ENCODE results near the gene TXK. TPM values are rescaled to one million over a fixed set of nuclear protein-coding genes. Genes with fewer than 3 reads are reported as not detected.

The TXK gene
- total and polyA plus RNA-seq, 3 donors from 2014 or later, result 3.1 to 5.9 (median 3.6) TPM

DNA sequence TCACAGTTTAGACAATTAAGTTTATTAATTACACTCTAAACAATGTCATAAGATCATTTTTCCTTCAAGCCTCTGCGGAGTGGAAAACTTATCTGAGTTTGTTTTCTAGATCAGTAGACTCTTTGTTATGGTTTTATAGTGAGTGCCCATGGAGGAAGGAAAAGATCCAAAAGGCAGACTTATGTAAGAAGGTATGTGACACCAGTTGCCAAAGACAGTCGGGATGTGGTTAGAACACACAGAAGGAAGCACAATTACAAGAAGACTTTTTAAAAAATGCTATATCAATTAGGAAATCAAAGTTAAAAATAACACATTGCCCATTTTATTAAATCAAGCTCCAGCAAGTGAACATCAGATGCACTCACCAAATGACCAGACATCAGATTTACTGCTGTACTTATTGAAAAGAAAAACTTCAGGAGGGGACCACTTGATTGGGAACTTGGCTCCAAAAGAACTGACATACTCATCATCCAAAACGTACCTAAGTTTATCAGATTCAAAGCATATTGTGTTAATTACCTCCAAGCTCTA is 60.4 kb downstream of the TXK start:
- Histone ChIP-seq H3K27ac (no peak overlapping the region), H3K36me3 (ENCODE audit: low read depth, missing control alignments) (no peaks in the 10 kb centered on the region), H3K27me3 (no peaks in the 10 kb centered on the region), H3K4me3 (no peak overlapping the region), H3K4me1 (no peaks in the 10 kb centered on the region), H3K9me3 (no peaks in the 10 kb centered on the region)
- DNase-seq, result no peak
- 59 to 73% methylated on average over 3 of the region's 3 CpGs for WGBS, 2 donors
- intact Hi-C loops (cut with DNase I; ENCODE audit: low total_unique reads), result no loop called here
- TF ChIP-seq, protein P1, sequence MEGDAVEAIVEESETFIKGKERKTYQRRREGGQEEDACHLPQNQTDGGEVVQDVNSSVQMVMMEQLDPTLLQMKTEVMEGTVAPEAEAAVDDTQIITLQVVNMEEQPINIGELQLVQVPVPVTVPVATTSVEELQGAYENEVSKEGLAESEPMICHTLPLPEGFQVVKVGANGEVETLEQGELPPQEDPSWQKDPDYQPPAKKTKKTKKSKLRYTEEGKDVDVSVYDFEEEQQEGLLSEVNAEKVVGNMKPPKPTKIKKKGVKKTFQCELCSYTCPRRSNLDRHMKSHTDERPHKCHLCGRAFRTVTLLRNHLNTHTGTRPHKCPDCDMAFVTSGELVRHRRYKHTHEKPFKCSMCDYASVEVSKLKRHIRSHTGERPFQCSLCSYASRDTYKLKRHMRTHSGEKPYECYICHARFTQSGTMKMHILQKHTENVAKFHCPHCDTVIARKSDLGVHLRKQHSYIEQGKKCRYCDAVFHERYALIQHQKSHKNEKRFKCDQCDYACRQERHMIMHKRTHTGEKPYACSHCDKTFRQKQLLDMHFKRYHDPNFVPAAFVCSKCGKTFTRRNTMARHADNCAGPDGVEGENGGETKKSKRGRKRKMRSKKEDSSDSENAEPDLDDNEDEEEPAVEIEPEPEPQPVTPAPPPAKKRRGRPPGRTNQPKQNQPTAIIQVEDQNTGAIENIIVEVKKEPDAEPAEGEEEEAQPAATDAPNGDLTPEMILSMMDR (IDR thresholded peaks at IDR 0.05), result no peak
- no peak for TF ChIP-seq POLR2A (IDR thresholded peaks at IDR 0.05)

DNA sequence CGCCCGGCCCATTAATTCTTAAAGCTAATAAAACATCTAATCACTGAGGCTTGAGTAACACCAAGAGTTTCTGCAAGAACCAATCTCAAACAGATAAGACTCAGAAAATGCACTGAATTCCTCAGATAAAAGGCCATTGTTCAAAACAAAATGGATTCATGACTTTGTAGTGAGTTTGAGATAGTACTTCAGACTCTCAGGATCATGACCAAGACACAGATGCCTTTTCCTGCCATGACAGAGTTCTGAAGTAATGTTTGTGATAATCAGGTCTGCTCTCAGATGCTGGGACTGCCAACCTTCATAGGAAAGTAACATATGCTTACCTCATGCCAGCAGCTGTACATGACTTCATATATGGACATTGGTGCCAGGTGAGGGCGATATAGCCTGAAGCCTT is 62.9 kb downstream of the TXK start:
- no peaks in the 10 kb centered on the region for H3K36me3 ChIP-seq (ENCODE audit: low read depth, missing control alignments)
- no peak overlapping the region for H3K4me3 ChIP-seq
- H3K27me3 ChIP-seq, result no peaks in the 10 kb centered on the region
- H3K9me3 ChIP-seq, result no peaks in the 10 kb centered on the region
- 79 to 90% methylated on average over 3 of the region's 3 CpGs for WGBS, 2 donors
- H3K4me1 ChIP-seq, result no peaks in the 10 kb centered on the region
- DNase-seq, result no peak
- no peak overlapping the region for H3K27ac ChIP-seq
- no peak for TF ChIP-seq POLR2A (IDR thresholded peaks at IDR 0.05)
- TF ChIP-seq, protein P1 (IDR thresholded peaks at IDR 0.05), result no peak
- intact Hi-C loops (cut with DNase I; ENCODE audit: low total_unique reads), result no loop called here

DNA sequence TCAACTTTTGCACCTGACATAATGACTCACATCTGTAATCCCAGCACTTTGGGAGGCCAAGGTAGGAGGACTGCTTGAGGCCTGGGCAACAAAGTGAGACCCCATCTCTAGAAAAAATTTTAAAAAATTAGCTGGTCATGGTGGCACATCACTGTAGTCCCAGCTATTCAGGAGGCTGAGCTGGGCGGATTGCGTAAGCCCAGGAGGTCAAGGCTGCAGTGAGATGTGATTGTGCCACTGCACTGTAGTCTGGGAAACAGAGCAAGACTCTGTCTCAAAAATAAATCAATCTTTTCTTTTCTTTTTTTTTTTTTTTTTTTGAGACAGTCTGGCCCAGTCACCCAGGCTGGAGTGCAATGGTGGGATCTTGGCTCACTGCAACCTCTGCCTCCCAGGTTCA is 65.0 kb downstream of the TXK start:
- H3K4me3 ChIP-seq, result no peak overlapping the region
- intact Hi-C loops (cut with DNase I; ENCODE audit: low total_unique reads), result no loop called here
- no peaks in the 10 kb centered on the region for H3K27me3 ChIP-seq
- H3K4me1 ChIP-seq, result no peaks in the 10 kb centered on the region
- WGBS, 2 donors, result 41 to 46% methylated on average over 2 of the region's 2 CpGs
- H3K27ac ChIP-seq, result no peak overlapping the region
- no peak for TF ChIP-seq POLR2A (IDR thresholded peaks at IDR 0.05)
- TF ChIP-seq, protein P1 (IDR thresholded peaks at IDR 0.05), result no peak
- DNase-seq, result no peak
- H3K36me3 ChIP-seq (ENCODE audit: low read depth, missing control alignments), result no peaks in the 10 kb centered on the region
- H3K9me3 ChIP-seq, result no peaks in the 10 kb centered on the region

DNA sequence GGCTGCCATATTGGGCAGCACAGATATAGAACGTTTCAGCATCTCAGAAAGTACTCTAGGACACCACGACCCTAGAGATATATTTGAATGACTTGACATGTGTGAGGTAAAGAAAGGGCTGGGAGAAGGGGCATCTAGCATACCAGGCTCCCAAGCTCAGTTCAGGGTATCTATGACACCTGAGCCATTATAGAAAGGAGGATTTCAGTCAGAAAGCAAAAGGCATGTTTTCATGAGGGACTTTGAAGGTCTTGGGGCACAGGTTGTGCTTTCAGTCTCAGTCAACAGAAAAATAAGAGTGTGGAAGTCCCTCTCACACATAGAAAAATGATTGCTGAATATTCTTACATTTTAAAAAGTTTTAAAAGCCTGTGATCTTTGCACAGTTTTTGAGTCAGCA is 65.9 kb downstream of the TXK start:
- Histone ChIP-seq H3K27me3 (no peaks in the 10 kb centered on the region), H3K27ac (no peak overlapping the region), H3K9me3 (no peaks in the 10 kb centered on the region), H3K4me1 (no peaks in the 10 kb centered on the region), H3K36me3 (ENCODE audit: low read depth, missing control alignments) (no peaks in the 10 kb centered on the region), H3K4me3 (no peak overlapping the region)
- TF ChIP-seq, protein P1 (IDR thresholded peaks at IDR 0.05), result no peak
- no peak for TF ChIP-seq POLR2A (IDR thresholded peaks at IDR 0.05)
- DNase-seq, result no peak
- WGBS, 2 donors, result 76 to 87% methylated on average over 2 of the region's 2 CpGs
- intact Hi-C loops (cut with DNase I; ENCODE audit: low total_unique reads), result no loop called here

DNA sequence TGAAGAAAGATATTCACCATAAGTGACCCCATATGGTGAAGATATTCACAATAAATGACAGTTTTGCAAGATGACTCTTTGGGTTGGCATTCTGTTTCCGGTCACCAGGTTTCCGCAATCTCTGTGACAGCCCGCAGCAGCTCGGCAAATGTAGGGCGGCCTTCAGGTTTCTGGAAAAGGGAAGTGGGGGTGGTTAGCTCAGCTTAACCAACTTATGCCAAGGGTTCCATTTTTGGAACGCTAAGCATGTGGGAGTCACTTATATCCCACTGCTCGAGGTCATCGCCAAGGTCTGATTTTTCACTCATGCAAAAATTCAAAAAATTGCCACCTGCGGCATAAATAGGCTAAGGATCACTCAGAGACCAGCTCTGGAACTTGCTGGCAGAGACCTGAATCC is 66.5 kb downstream of the TXK start:
- intact Hi-C loops (cut with DNase I; ENCODE audit: low total_unique reads), result no loop called here
- Histone ChIP-seq H3K4me3 (no peak overlapping the region), H3K36me3 (ENCODE audit: low read depth, missing control alignments) (no peaks in the 10 kb centered on the region), H3K27ac (no peak overlapping the region), H3K4me1 (no peaks in the 10 kb centered on the region), H3K9me3 (no peaks in the 10 kb centered on the region), H3K27me3 (no peaks in the 10 kb centered on the region)
- no peak for DNase-seq
- TF ChIP-seq, protein P1 (IDR thresholded peaks at IDR 0.05), result no peak
- TF ChIP-seq POLR2A (IDR thresholded peaks at IDR 0.05), result no peak
- WGBS, 2 donors, result 82 to 89% methylated on average over 9 of the region's 9 CpGs
